Hematopoietic multipotent progenitor cell treated with erythropoietin and hydrocortisone succinate and interleukin-3 and kit ligand, for 15 days (in vitro differentiated cells): ENCODE results near the gene MTERF4.

Source experiments
- DNase-seq: peaks from one replicate; pipeline ENCODE4 v3.0.0-alpha.2; 2015; ENCODE audit warnings: low spot score

Gene MTERF4

GRCh38 chr2:241102239-241102803 is at the start of gene MTERF4:
Gene MTERF4, minus strand, starts transcription at chr2:241102287. Its CDS starts 14 bp downstream, at chr2:241102273.
- DNase-seq = peak; percentile 85

GRCh38 chr2:241150660-241151530 is 48.8 kb upstream of the MTERF4 start:
- no peak for DNase-seq

- peak; percentile 95 for DNase-seq
Observed at GRCh38 chr2:241149925-241150659, 48.0 kb upstream of the MTERF4 start, which contains the start of gene PPP1R7. Gene PPP1R7, plus strand, starts transcription at chr2:241150467. Its CDS starts 29 bp downstream, at chr2:241150496.

- DNase-seq = no peak
Observed at GRCh38 chr2:241149675-241149924, 47.5 kb upstream of the MTERF4 start.

GRCh38 chr2:241148891-241149674 is 47.0 kb upstream of the MTERF4 start, which contains the start of gene PASK:
Gene PASK, minus strand, starts transcription at chr2:241149472. Its CDS starts 6,440 bp downstream, at chr2:241143032.
- DNase-seq = peak; percentile 92

GRCh38 chr2:241148239-241148638 is 46.2 kb upstream of the MTERF4 start:
- peak; percentile 6 for DNase-seq

GRCh38 chr2:241147336-241147735 is 45.2 kb upstream of the MTERF4 start:
- DNase-seq = no peak

GRCh38 chr2:241146286-241146685 is 44.2 kb upstream of the MTERF4 start:
- DNase-seq = no peak

GRCh38 chr2:241142593-241142992 is 40.5 kb upstream of the MTERF4 start:
- no peak for DNase-seq

GRCh38 chr2:241142063-241142462 is 40.0 kb upstream of the MTERF4 start:
- no peak for DNase-seq

- DNase-seq = no peak
Observed at GRCh38 chr2:241141214-241141770, 39.2 kb upstream of the MTERF4 start.

GRCh38 chr2:241140445-241140840 is 38.4 kb upstream of the MTERF4 start:
- DNase-seq = no peak

- DNase-seq = no peak
Observed at GRCh38 chr2:241139531-241140444, 37.7 kb upstream of the MTERF4 start.

GRCh38 chr2:241138471-241138870 is 36.4 kb upstream of the MTERF4 start:
- DNase-seq = no peak

- no peak for DNase-seq
Observed at GRCh38 chr2:241137276-241138190, 35.4 kb upstream of the MTERF4 start.

GRCh38 chr2:241136661-241137260 is 34.7 kb upstream of the MTERF4 start:
- DNase-seq = no peak

GRCh38 chr2:241136191-241136590 is 34.1 kb upstream of the MTERF4 start:
- no peak for DNase-seq

GRCh38 chr2:241135737-241136136 is 33.6 kb upstream of the MTERF4 start:
- DNase-seq = no peak

GRCh38 chr2:241134711-241135110 is 32.6 kb upstream of the MTERF4 start:
- no peak for DNase-seq
